Dendritic cell treated with granulocyte-macrophage colony-stimulating factor and Interleukin-4, amounts not matched to agents 40 ng/mL and 50 ng/mL, for 4 days (primary cell): ENCODE measurements around the gene INKA2.

ENCODE experiments used
- H3K27ac Mint-ChIP-seq: one replicate; pipeline ENCODE4 v1.8.0; 2022; ENCODE audit warnings: mild to moderate bottlenecking, mixed read lengths
- H3K27me3 Mint-ChIP-seq: one replicate; pipeline ENCODE4 v1.8.0; 2022; ENCODE audit warnings: mild to moderate bottlenecking, mixed read lengths
- H3K36me3 Mint-ChIP-seq: one replicate; pipeline ENCODE4 v1.8.0; 2022; ENCODE audit warnings: low read depth, mixed read lengths
- H3K4me1 Mint-ChIP-seq: one replicate; pipeline ENCODE4 v1.8.0; 2022; ENCODE audit warnings: low read depth, mixed read lengths
- H3K4me3 Mint-ChIP-seq: one replicate; pipeline ENCODE4 v1.8.0; 2022; ENCODE audit warnings: mild to moderate bottlenecking, moderate library complexity, mixed read lengths
- H3K9me3 Mint-ChIP-seq: one replicate; pipeline ENCODE4 v1.8.0; 2022; ENCODE audit warnings: mixed read lengths
- intact Hi-C: fragments of 100-400 bp; cut with micrococcal nuclease; formaldehyde crosslinking; loops from one replicate; pipeline ENCODE4 v1.15.0; 2022

The INKA2 gene

DNA sequence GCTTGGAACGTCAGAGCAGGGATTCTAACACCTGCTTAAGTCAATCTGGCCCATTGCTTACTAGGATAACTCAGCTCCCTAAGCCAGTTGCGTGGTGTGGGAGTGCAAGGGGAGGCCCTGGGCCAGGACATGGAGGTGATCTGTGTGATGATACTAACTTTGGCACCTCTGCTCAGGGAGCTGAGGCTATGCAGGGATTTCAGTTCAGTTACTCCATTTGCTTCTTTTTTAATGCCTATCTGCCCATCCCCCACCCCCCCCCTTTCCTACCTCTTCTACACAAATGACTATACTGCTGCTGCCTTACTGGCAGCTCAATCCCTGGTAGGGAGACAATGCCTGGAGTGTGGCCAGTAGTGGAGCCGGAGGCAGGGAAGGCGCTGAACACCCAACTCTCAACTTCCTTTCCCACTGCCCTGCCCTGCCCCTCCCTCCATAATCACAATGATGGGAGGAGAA, 19.5 kb downstream of the INKA2 start:
- no peak overlapping the region for H3K4me3 Mint-ChIP-seq
- H3K9me3 Mint-ChIP-seq, result no peaks in the 10 kb centered on the region
- H3K27ac Mint-ChIP-seq, result peak overlapping the region; percentile 28
- H3K36me3 Mint-ChIP-seq, result peaks cover 39% of the 10 kb centered on the region
- H3K4me1 Mint-ChIP-seq, result peaks cover 54% of the 10 kb centered on the region
- H3K27me3 Mint-ChIP-seq, result no peaks in the 10 kb centered on the region
- intact Hi-C loops, result no loop called here

DNA sequence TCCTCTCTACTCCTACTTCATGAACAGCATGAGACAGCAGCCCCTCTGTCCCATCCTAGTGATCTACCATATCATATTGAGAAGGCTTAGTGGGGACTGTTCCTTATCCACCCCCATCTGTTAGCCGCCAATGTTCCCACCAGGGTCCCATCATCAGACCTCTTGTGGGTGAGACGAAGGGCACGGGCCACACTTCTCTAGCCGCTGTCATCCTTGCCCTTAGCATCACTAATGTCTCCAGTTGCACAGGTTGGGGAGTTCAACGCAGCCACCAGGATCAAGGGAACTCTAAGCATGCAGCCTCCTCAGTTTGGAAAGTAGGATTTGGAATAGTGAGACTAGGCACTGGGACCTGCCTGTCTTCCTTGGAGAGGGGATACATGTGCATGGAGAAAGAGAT, 20.1 kb downstream of the INKA2 start:
- peaks cover 39% of the 10 kb centered on the region for H3K36me3 Mint-ChIP-seq
- no peak overlapping the region for H3K27ac Mint-ChIP-seq
- H3K27me3 Mint-ChIP-seq, result no peaks in the 10 kb centered on the region
- no peaks in the 10 kb centered on the region for H3K9me3 Mint-ChIP-seq
- intact Hi-C loops, result no loop called here
- H3K4me1 Mint-ChIP-seq, result peaks cover 54% of the 10 kb centered on the region
- H3K4me3 Mint-ChIP-seq, result no peak overlapping the region

DNA sequence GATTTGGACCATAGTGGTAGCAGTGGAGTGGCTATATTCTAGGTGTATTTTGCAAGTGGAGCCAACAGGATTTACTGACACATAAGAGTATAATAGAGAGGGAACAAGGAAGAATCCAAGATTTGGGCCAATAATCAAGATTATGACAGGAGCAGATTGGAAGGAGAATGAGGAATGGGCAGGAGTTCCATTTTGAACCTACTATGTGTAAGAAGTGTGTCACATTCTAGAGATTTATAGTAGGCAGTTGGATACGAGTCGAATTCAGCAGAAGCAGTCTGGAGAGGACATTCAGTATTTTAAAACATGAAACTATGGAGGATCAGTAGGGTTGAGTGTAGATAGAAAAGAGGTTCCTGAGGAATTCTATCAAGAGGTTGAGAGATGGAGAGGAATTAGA, 21.7 kb downstream of the INKA2 start:
- H3K9me3 Mint-ChIP-seq, result no peaks in the 10 kb centered on the region
- H3K36me3 Mint-ChIP-seq, result peaks cover 39% of the 10 kb centered on the region
- peaks cover 43% of the 10 kb centered on the region for H3K4me1 Mint-ChIP-seq
- H3K27me3 Mint-ChIP-seq, result no peaks in the 10 kb centered on the region
- H3K4me3 Mint-ChIP-seq, result no peak overlapping the region
- no peak overlapping the region for H3K27ac Mint-ChIP-seq
- intact Hi-C loops, result no loop called here

DNA sequence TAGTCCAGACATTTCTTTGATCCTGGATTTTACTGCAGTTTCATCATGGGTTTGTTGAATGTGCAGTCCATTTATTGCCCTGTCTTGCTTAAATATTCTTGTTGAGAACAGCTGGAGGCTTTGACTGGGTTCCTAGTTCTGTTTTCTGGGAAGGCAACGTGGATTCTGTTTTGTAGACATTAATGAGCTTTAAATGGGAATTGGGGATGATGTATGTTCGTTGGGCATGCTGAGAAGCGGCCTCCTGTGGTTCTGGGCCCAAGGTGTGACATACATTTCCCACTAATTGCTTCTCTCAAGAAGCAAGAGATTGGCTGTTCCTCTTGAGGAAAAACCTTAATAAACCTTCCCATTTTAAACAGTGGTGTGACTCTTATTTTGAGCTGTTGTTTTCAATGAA, 22.9 kb downstream of the INKA2 start:
- peaks cover 42% of the 10 kb centered on the region for H3K36me3 Mint-ChIP-seq

DNA sequence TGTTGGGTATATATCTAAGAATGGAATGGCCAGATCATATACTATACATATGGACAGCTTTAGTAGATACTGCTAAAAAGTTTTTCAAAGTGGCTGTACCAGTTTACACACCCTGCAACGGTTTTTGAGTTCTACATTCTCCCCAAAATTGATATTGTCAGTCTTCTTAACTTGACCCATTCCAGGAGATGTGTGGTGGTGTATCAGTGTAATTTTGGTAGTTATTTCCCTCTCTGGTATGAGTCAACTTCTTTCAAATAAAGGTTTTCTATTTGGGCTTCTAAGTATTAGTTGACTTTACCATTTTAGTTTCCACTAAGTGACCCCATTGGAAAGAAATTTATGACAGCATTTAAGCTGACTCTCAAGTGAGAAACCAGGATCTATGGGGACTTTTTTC, 29.2 kb downstream of the INKA2 start:
- no peaks in the 10 kb centered on the region for H3K9me3 Mint-ChIP-seq
- intact Hi-C loops, result loop anchor here (10.0 kb wide), 1 partner anchor 55 kb away; no protein-coding TSS in a partner anchor
- no peak overlapping the region for H3K27ac Mint-ChIP-seq
- no peak overlapping the region for H3K4me3 Mint-ChIP-seq
- H3K36me3 Mint-ChIP-seq, result peaks cover 61% of the 10 kb centered on the region
- H3K27me3 Mint-ChIP-seq, result no peaks in the 10 kb centered on the region
- peaks cover 5% of the 10 kb centered on the region for H3K4me1 Mint-ChIP-seq

More for the DNA sequence above, 22.9 kb downstream of the INKA2 start:
- Mint-ChIP-seq H3K27ac (no peak overlapping the region), H3K4me3 (no peak overlapping the region), H3K4me1 (peaks cover 43% of the 10 kb centered on the region), H3K27me3 (no peaks in the 10 kb centered on the region), H3K9me3 (no peaks in the 10 kb centered on the region)
- intact Hi-C loops, result no loop called here

DNA sequence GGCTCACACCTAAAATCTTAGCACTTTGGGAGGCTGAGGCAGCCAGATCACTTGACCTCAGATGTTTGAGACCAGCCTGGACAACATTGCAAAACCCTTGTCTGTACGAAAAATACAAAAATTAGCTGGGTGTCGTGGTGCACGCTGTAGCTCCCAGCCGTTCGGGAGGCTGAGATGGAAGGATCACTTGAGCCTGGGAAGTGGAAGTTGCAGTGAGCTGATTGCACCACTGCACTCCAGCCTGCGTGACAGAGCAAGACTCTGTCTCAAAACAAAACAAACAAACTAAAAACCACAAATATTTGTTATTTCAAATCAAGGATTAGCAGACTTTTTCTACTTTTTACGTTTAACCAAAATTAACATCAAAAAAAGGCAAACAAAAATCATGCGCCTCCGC, 31.3 kb downstream of the INKA2 start:
- intact Hi-C loops, result loop anchor here (10.0 kb wide), 1 partner anchor 53 kb away; no protein-coding TSS in a partner anchor
- H3K27me3 Mint-ChIP-seq, result no peaks in the 10 kb centered on the region
- peaks cover 5% of the 10 kb centered on the region for H3K4me1 Mint-ChIP-seq
- H3K27ac Mint-ChIP-seq, result peak overlapping the region; percentile 32
- H3K4me3 Mint-ChIP-seq, result no peak overlapping the region
- peaks cover 76% of the 10 kb centered on the region for H3K36me3 Mint-ChIP-seq
- H3K9me3 Mint-ChIP-seq, result no peaks in the 10 kb centered on the region

DNA sequence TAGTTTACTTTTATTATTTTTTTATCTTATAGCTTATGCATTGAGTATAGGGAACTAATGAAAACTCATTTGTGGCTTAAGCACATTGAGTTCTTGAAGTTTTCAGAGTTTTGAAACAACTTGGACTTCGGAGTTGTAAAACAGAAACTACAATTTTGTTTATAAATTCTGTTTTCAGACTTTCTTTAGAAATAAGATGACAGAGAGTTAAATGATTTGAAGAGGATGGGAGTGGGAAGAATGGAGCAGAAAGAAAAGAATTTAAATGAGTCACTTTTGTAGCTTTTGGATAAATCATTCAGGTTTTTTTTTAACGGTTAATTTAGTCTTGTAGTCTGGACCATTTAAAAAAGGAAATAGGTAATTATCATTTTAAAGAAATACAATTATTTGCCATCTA, 32.3 kb downstream of the INKA2 start:
- Mint-ChIP-seq H3K9me3 (no peaks in the 10 kb centered on the region), H3K27me3 (no peaks in the 10 kb centered on the region), H3K27ac (no peak overlapping the region), H3K4me3 (no peak overlapping the region), H3K36me3 (peaks cover 86% of the 10 kb centered on the region), H3K4me1 (peaks cover 5% of the 10 kb centered on the region)
- intact Hi-C loops, result loop anchor here (10.0 kb wide), 1 partner anchor 52 kb away; no protein-coding TSS in a partner anchor

DNA sequence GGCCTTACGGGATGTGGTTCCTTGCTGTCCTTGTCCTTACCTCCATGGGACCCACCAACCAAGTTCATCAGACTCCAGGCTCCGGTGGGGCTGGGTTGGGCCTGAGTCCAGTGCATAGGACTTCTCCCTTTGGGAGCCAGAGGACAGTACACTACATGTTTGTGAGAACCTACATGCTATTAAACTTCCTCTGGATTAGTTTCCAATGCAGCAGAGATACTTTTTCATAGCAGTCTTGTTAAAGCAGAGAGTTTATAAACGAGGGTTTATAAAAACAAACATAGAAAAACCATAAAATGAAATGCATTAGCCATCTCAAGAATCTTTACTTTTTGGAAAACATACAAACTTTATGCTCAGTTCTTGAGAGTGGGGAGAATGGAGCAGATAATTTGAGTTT, 33.4 kb downstream of the INKA2 start:
- H3K4me3 Mint-ChIP-seq, result no peak overlapping the region
- no peaks in the 10 kb centered on the region for H3K9me3 Mint-ChIP-seq
- H3K27ac Mint-ChIP-seq, result no peak overlapping the region
- H3K36me3 Mint-ChIP-seq, result peaks cover 89% of the 10 kb centered on the region
- peaks cover 5% of the 10 kb centered on the region for H3K4me1 Mint-ChIP-seq
- no peaks in the 10 kb centered on the region for H3K27me3 Mint-ChIP-seq
- intact Hi-C loops, result loop anchor here (10.0 kb wide), 1 partner anchor 51 kb away; no protein-coding TSS in a partner anchor

DNA sequence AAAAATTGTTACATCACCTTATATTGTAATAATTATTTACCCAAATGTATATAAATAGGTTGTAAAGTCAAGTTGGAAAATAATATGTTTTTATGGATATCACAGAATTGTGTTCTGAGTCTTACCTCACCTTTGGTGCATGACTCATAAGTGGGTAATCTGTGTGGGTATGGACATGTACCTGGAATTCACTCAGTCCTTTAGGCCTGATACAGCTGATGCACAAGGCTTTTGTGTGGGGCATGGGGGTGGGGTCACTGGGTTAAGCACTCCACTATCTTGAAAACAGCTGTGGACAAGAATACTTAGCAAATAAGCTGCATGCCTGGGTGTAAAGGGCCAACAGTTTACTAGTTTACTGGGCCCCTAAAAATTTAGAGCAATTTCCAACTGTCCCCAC, 34.4 kb downstream of the INKA2 start:
- H3K27ac Mint-ChIP-seq, result no peak overlapping the region
- intact Hi-C loops, result loop anchor here (10.0 kb wide), 1 partner anchor 50 kb away; no protein-coding TSS in a partner anchor
- no peaks in the 10 kb centered on the region for H3K27me3 Mint-ChIP-seq
- no peaks in the 10 kb centered on the region for H3K9me3 Mint-ChIP-seq
- peaks cover 7% of the 10 kb centered on the region for H3K4me1 Mint-ChIP-seq
- H3K36me3 Mint-ChIP-seq, result peaks cover 89% of the 10 kb centered on the region
- no peak overlapping the region for H3K4me3 Mint-ChIP-seq

DNA sequence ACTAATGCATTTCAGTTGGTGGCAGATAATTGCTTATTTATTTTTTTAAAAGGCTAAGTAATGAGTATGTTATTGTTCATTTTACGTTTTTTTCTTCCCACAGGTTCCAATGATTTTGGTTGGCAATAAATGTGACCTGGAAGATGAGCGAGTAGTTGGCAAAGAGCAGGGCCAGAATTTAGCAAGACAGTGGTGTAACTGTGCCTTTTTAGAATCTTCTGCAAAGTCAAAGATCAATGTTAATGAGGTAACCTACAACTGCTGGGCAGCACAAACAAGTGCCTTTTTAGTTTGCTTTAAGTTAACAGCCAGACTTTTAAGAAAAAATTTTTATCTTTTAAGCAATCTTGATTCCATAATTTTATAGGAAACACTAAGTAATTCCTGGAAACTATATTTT, 35.0 kb downstream of the INKA2 start:
- Mint-ChIP-seq H3K4me1 (peaks cover 12% of the 10 kb centered on the region), H3K27me3 (no peaks in the 10 kb centered on the region), H3K27ac (no peak overlapping the region), H3K4me3 (no peak overlapping the region), H3K9me3 (no peaks in the 10 kb centered on the region), H3K36me3 (peaks cover 89% of the 10 kb centered on the region)
- intact Hi-C loops, result loop anchor here (10.0 kb wide), 1 partner anchor 49 kb away; no protein-coding TSS in a partner anchor

DNA sequence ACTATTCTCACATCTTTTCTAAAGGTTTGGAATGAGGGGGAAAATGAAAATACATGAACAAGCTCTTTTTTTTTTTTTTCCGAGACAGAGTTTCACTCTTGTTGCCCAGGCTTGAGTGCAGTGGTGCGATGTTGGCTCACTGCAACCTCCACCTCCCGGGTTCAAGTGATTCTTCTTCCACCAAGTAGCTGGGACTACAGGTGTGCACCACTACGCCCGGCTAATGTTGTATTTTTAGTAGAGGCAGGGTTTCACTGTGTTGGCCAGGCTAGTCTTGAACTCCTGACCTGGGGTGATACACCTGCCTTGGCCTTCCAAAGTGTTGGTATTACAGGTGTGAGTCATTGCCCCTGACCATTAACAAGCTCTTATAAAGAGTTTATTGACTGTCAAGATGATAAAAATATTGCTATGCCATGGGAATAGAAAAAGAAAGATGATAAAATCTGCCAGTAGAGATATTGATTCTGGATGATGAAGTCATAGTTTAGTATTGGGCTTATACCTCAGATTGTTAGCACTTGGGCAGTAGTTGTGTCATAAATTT, 36.6 kb downstream of the INKA2 start:
- Mint-ChIP-seq H3K4me1 (peaks cover 13% of the 10 kb centered on the region), H3K9me3 (no peaks in the 10 kb centered on the region), H3K4me3 (no peak overlapping the region), H3K27me3 (no peaks in the 10 kb centered on the region), H3K27ac (no peak overlapping the region), H3K36me3 (peaks cover 88% of the 10 kb centered on the region)
- intact Hi-C loops, result loop anchor here (10.0 kb wide), 1 partner anchor 48 kb away; no protein-coding TSS in a partner anchor

DNA sequence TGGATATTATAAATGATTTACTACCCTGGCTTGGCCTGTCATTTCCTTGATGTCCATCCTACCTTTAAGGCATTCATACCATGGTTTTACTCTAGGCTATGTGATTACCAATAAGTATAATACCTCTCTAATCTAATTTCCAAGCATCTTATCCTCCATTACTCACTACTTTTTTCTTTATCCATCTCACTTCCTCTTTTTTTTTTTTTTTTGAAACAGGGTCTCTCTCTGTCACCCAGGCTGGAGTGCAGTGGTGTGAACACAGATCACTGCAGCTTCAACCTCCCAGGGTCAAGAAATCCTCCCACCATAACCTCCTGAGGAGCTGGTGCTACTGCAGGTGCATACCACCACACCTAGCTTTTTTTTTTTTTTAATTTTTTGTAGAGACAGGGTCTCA, 39.9 kb downstream of the INKA2 start:
- no peaks in the 10 kb centered on the region for H3K9me3 Mint-ChIP-seq
- H3K4me3 Mint-ChIP-seq, result no peak overlapping the region
- H3K36me3 Mint-ChIP-seq, result peaks cover 92% of the 10 kb centered on the region
- intact Hi-C loops, result no loop called here
- no peak overlapping the region for H3K27ac Mint-ChIP-seq
- H3K27me3 Mint-ChIP-seq, result no peaks in the 10 kb centered on the region
- H3K4me1 Mint-ChIP-seq, result peaks cover 13% of the 10 kb centered on the region

DNA sequence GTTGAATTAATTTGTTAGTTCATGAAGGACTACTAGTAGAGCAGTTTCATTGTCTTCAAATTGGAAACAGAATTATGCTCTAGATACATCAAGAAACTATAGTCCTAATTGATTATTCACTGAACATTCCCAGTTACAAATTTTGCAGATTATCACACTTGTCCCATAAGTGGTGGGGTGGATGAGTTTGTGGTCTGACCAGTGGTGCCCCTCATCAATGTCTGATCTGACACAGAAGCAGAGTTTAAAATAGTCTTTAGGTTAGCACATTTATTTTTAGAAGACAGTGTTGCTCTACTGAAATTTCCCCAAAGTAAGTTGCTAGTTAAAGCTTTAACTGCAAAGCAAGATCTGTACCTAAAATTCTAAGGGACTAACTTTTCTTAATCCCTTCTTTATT, 42.9 kb downstream of the INKA2 start:
- Mint-ChIP-seq H3K4me1 (peaks cover 33% of the 10 kb centered on the region), H3K36me3 (peaks cover 92% of the 10 kb centered on the region), H3K27ac (no peak overlapping the region), H3K4me3 (no peak overlapping the region), H3K27me3 (no peaks in the 10 kb centered on the region), H3K9me3 (no peaks in the 10 kb centered on the region)
- intact Hi-C loops, result no loop called here

DNA sequence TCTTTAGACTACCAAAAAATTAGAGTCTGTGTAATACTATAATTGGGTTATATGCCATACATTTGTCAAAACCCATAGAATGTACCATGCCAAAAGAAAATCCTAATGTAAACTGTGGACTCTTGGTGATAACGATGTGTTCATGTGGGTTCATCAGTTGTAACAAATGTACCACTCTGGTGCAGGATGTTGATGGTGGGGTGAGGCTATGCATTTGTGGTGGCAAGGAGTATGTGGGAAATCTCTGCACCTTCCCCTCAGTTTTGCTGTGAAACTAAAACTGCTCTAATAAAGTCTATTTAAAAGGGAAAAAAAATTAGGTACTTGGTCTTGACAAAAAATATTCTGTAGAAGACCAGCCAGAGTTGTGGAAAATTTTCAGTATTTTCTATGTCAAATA, 43.4 kb downstream of the INKA2 start:
- Mint-ChIP-seq H3K27me3 (no peaks in the 10 kb centered on the region), H3K9me3 (no peaks in the 10 kb centered on the region), H3K4me3 (no peak overlapping the region), H3K4me1 (peaks cover 33% of the 10 kb centered on the region), H3K27ac (no peak overlapping the region), H3K36me3 (peaks cover 89% of the 10 kb centered on the region)
- intact Hi-C loops, result no loop called here

DNA sequence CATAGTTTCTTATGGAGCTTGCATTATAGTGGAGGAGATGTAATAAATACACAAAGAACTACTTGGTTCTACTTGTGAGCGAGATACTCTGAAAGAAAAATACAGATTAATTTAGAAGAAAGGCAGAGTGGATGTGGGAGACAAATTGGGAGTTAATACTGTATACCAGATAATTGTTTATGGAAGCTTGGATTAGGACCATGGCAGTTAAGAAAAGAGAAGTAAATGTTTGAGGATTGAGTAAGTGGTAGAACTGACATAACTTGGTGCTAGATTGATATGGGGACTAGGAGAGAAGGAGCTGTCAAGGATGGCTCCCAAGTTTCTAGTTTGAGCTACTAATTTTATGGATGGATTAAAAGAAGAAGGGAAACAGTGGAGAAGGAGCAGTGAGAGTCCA, 47.3 kb downstream of the INKA2 start:
- Mint-ChIP-seq H3K4me3 (no peak overlapping the region), H3K27ac (peak overlapping the region; percentile 10), H3K27me3 (no peaks in the 10 kb centered on the region), H3K36me3 (peaks cover 76% of the 10 kb centered on the region), H3K9me3 (peaks cover 9% of the 10 kb centered on the region), H3K4me1 (peaks cover 46% of the 10 kb centered on the region)
- intact Hi-C loops, result no loop called here
